HCT116 (cell line): ENCODE results near the gene CLIC5. TPM values are rescaled to one million over a fixed set of nuclear protein-coding genes. Genes with fewer than 3 reads are reported as not detected.

Experiments
- ATAC-seq: fragments of 200-7000 bp; cut with Tn5 transposase; 2 replicates; pipeline ENCODE4 v1.9.1; 2020; ENCODE audit warnings: mild to moderate bottlenecking, moderate library complexity
- BruUV-seq: library from RNA; stranded (reverse); fragments of 400-500 nt; replicated peaks from 2 replicates; lab custom pipeline; 2021; lab: Mats Ljungman, UMichigan
- CTCF ChIA-PET: fragments of 300-600 bp; sonication (Branson Sonifier 250); formaldehyde crosslinking; loops from one replicate; lab custom pipeline; 2021; ENCODE audit warnings: antibody characterized with exemption; lab: Charles Lee
- POLR2A ChIA-PET: fragments of 300-600, 350-600 bp; sonication (Branson Sonifier 250); formaldehyde crosslinking; loops from one replicate; lab custom pipeline; 2021; ENCODE audit warnings: antibody characterized with exemption; lab: Charles Lee
- RAD21 ChIA-PET, 2 experiments: fragments of 300-600 bp; sonication (Branson Sonifier 250); formaldehyde crosslinking; loops; one replicate each; lab custom pipeline; 2023; ENCODE audit warnings: low total read pairs in 2 of 2; ENCODE audit not compliant: uncharacterized antibody in 2 of 2, unreplicated experiment in 2 of 2, low non-redundant PET in 1 of 2; lab: Charles Lee
- DNase-seq: peaks from one replicate; pipeline ENCODE4 v3.0.0-alpha.2; 2010; ENCODE audit warnings: low read depth, low spot score
- H2AFZ ChIP-seq: fragments of 200-600 bp; shearing (Covaris generic), sonication (generic); 2 replicates; pipeline ENCODE4 v1.6.1; 2017; ENCODE audit warnings: low read depth, mixed run types, mixed read lengths, antibody characterized with exemption, low read length; ENCODE audit not compliant: poor library complexity, severe bottlenecking
- H3K27ac ChIP-seq: 2 replicates; pipeline ENCODE4 v1.5.1; 2012; ENCODE audit warnings: low read depth, low read length
- H3K27me3 ChIP-seq: fragments of 200-600 bp; sonication (generic); 2 replicates; pipeline ENCODE4 v1.6.1; 2016; ENCODE audit warnings: mixed run types, low read length, mixed read lengths; ENCODE audit not compliant: insufficient read depth
- H3K36me3 ChIP-seq, 2 experiments: fragments of 200-500 bp in 1 of 2; fragments of 200-600 bp in 1 of 2; sonication (Bioruptor generic) in 1 of 2; sonication (generic) in 1 of 2; 2 replicates each; pipeline versions ENCODE4 v1.5.1 to v1.6.1; 2014 to 2016; ENCODE audit warnings: low read length in 2 of 2, inconsistent platforms in 1 of 2, mixed read lengths in 1 of 2, mixed run types in 1 of 2; ENCODE audit not compliant: insufficient read depth in 2 of 2, control insufficient read depth in 1 of 2
- H3K4me1 ChIP-seq, 2 experiments: fragments of 200-600 bp in 1 of 2; sonication (generic) in 1 of 2; 2 replicates each; pipeline versions ENCODE4 v1.5.1 to v1.6.1; 2012 to 2017; ENCODE audit warnings: low read length in 2 of 2, inconsistent platforms in 1 of 2, mild to moderate bottlenecking in 1 of 2, mixed read lengths in 1 of 2, mixed run types in 1 of 2, moderate library complexity in 1 of 2; ENCODE audit not compliant: insufficient read depth in 2 of 2, control insufficient read depth in 1 of 2
- H3K4me2 ChIP-seq: fragments of 200-600 bp; sonication (generic); 2 replicates; pipeline ENCODE4 v1.6.1; 2017; ENCODE audit warnings: mixed run types, low read length, mixed read lengths
- H3K4me3 ChIP-seq, 2 experiments: fragments of 200-600 bp in 1 of 2; sonication (generic) in 1 of 2; replicated peaks in 1 of 2; 2 replicates each; pipeline ENCODE4 v1.5.1; 2011 to 2016; ENCODE audit warnings: low read length in 2 of 2, control low read depth in 1 of 2, low read depth in 1 of 2, mild to moderate bottlenecking in 1 of 2, mixed read lengths in 1 of 2, mixed run types in 1 of 2
- H3K79me2 ChIP-seq: fragments of 200-600 bp; sonication (generic); 2 replicates; pipeline ENCODE4 v1.6.1; 2017; ENCODE audit warnings: mild to moderate bottlenecking, mixed run types, low read length, moderate library complexity, mixed read lengths; ENCODE audit not compliant: insufficient read depth
- H3K9ac ChIP-seq: fragments of 200-600 bp; sonication (generic); 2 replicates; pipeline ENCODE4 v1.6.1; 2016; ENCODE audit warnings: low read length, mixed read lengths
- H3K9me2 ChIP-seq: fragments of 200-600 bp; sonication (generic), shearing (Covaris generic); 2 replicates; pipeline ENCODE4 v1.6.1; 2017; ENCODE audit warnings: mixed run types, mild to moderate bottlenecking, moderate library complexity; ENCODE audit not compliant: insufficient read depth
- H3K9me3 ChIP-seq, 2 experiments: fragments of 200-500 bp in 1 of 2; fragments of 200-600 bp in 1 of 2; sonication (Bioruptor generic) in 1 of 2; sonication (generic) in 1 of 2; 2 replicates each; pipeline ENCODE4 v1.6.1; 2014 to 2017; ENCODE audit warnings: low read length in 2 of 2, mixed read lengths in 2 of 2, inconsistent platforms in 1 of 2, low read depth in 1 of 2, mild to moderate bottlenecking in 1 of 2, mixed run types in 1 of 2, moderate library complexity in 1 of 2; ENCODE audit not compliant: control insufficient read depth in 1 of 2, insufficient read depth in 1 of 2
- H4K20me1 ChIP-seq: fragments of 200-600 bp; sonication (generic), shearing (Covaris generic); 2 replicates; pipeline ENCODE4 v1.6.1; 2017; ENCODE audit warnings: mixed run types, mild to moderate bottlenecking, moderate library complexity; ENCODE audit not compliant: insufficient read depth
- CBX3 ChIP-seq: IDR thresholded peaks from 2 replicates; pipeline ENCODE4 v1.6.1; 2012; ENCODE audit warnings: low read depth
- CEBPB ChIP-seq: IDR thresholded peaks from 2 replicates; pipeline ENCODE4 v1.6.1; 2012; ENCODE audit warnings: low read depth
- FOSL1 ChIP-seq: IDR thresholded peaks from 2 replicates; pipeline ENCODE4 v1.6.1; 2012; ENCODE audit warnings: low read depth
- JUND ChIP-seq: IDR thresholded peaks from 2 replicates; pipeline ENCODE4 v1.6.1; 2012
- POLR2AphosphoS5 ChIP-seq: IDR thresholded peaks from 2 replicates; pipeline ENCODE4 v1.6.1; 2011; ENCODE audit warnings: mild to moderate bottlenecking, low read depth, low read length, moderate library complexity
- SIN3A ChIP-seq: IDR thresholded peaks from 2 replicates; pipeline ENCODE4 v1.6.1; 2012; ENCODE audit warnings: low read depth
- ZNF274 ChIP-seq: fragments of 200-500 bp; sonication (Bioruptor generic); IDR thresholded peaks from 2 replicates; pipeline ENCODE4 v1.6.1; 2014; ENCODE audit warnings: mild to moderate bottlenecking, low read depth, low read length, inconsistent platforms
- intact Hi-C: fragments of 100-400 bp; cut with micrococcal nuclease; formaldehyde crosslinking; loops from 2 replicates; pipeline ENCODE4 v1.10.0; 2022
- total RNA-seq: library from RNA; stranded (reverse); gene quantifications from one replicate; pipeline ENCODE4 v1.2.1, GENCODE V29; 2021; ENCODE audit not compliant: unreplicated experiment
- TF ChIP-seq, protein P1 (sequence below), 3 experiments: fragments of 200-600 bp in 1 of 3; sonication (generic) in 1 of 3; IDR thresholded peaks in 2 of 3; conservative IDR thresholded peaks in 1 of 3; 2 replicates each; pipeline ENCODE4 v1.5.1; 2012 to 2017; ENCODE audit warnings: low read depth in 2 of 3, low read length in 2 of 3, antibody characterized with exemption in 1 of 3, borderline replicate concordance in 1 of 3, control low read depth in 1 of 3, mild to moderate bottlenecking in 1 of 3, mixed read lengths in 1 of 3, mixed run types in 1 of 3, moderate library complexity in 1 of 3; ENCODE audit not compliant: insufficient read depth in 1 of 3
- TF ChIP-seq, protein P2 (sequence below): IDR thresholded peaks from 2 replicates; pipeline ENCODE4 v1.6.1; 2011; ENCODE audit warnings: mild to moderate bottlenecking, low read length, moderate library complexity; ENCODE audit not compliant: insufficient replicate concordance; ENCODE audit errors: extremely low read depth

The CLIC5 gene
- total RNA-seq, 1 experiment from 2014 or later: 0.20 TPM

DNA sequence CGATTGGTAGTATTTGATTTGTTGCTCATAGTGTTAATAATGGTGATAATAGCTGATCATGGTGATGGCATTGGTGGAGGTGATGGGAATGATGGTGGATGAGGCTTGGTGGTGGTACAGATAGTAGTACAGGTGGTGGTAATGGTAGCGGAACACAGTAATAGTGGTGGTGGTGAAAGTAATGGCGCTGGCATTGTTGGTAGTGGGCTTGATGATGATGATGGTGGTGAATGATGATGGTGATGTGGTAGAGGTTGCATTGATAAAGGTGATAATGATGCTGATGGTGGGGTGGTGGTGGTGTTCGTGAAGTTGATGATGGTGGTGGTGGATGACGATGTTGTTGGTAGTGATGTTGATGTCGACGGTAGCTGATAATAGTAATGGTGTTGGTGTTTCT is 24.6 kb upstream of the CLIC5 start:
- RAD21 ChIA-PET: no interaction called here
- Histone ChIP-seq H3K79me2 (no peaks in the 10 kb centered on the region), H3K4me2 (no peak overlapping the region), H4K20me1 (no peaks in the 10 kb centered on the region), H3K27me3 (no peaks in the 10 kb centered on the region), H3K9ac (no peak overlapping the region), H3K27ac (no peak overlapping the region), H3K36me3 (no peaks in the 10 kb centered on the region), H3K4me3 (no peak overlapping the region), H3K4me1 (peaks cover 5 to 9% of the 10 kb centered on the region in 2 experiments), H2AFZ (no peak overlapping the region), H3K9me3 (no peaks in the 10 kb centered on the region), H3K9me2 (no peaks in the 10 kb centered on the region)
- intact Hi-C loops: no loop called here
- TF ChIP-seq FOSL1 (no peak), CEBPB (no peak)
- no peak for DNase-seq
- BruUV-seq: no TSS peak
- POLR2A ChIA-PET: no interaction called here
- no peak for ATAC-seq
- CTCF ChIA-PET: interaction anchor here (0.9 kb wide), 1 partner anchor 370 kb away, joined by 3 read pairs; no protein-coding TSS in a partner anchor

DNA sequence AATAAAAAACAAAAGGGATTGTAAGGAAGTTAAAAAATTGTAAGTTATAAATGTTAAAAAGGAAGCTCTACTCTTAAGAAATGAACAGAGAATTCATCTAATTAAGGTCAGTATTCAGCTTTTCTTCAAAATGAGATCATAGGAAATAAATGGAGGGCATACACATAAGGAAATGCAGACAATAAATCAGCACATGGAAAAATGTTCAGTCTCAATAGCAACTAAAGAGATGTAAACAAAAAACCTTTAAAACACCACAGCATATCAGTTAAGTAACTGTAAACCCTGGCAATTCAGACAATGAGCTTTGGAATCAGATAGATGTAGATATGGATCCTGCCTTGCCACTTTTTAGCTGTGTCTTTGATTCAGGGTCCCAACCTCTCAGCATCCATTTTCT is 24.0 kb upstream of the CLIC5 start:
- Histone ChIP-seq H3K4me2 (no peak overlapping the region), H3K9me2 (no peaks in the 10 kb centered on the region), H3K4me3 (no peak overlapping the region), H3K9me3 (no peaks in the 10 kb centered on the region), H3K9ac (no peak overlapping the region), H3K27ac (no peak overlapping the region), H4K20me1 (no peaks in the 10 kb centered on the region), H3K4me1 (peaks cover 0 to 3% of the 10 kb centered on the region in 2 experiments; a peak in 2 of 4 replicates), H3K36me3 (no peaks in the 10 kb centered on the region), H2AFZ (no peak overlapping the region), H3K27me3 (no peaks in the 10 kb centered on the region), H3K79me2 (no peaks in the 10 kb centered on the region)
- ChIA-PET RAD21 (no interaction called here), CTCF (no interaction called here), POLR2A (no interaction called here)
- intact Hi-C loops: no loop called here
- TF ChIP-seq JUND (no peak), CBX3 (no peak), POLR2AphosphoS5 (no peak), FOSL1 (no peak), ZNF274 (no peak), SIN3A (no peak)
- TF ChIP-seq, protein P1, sequence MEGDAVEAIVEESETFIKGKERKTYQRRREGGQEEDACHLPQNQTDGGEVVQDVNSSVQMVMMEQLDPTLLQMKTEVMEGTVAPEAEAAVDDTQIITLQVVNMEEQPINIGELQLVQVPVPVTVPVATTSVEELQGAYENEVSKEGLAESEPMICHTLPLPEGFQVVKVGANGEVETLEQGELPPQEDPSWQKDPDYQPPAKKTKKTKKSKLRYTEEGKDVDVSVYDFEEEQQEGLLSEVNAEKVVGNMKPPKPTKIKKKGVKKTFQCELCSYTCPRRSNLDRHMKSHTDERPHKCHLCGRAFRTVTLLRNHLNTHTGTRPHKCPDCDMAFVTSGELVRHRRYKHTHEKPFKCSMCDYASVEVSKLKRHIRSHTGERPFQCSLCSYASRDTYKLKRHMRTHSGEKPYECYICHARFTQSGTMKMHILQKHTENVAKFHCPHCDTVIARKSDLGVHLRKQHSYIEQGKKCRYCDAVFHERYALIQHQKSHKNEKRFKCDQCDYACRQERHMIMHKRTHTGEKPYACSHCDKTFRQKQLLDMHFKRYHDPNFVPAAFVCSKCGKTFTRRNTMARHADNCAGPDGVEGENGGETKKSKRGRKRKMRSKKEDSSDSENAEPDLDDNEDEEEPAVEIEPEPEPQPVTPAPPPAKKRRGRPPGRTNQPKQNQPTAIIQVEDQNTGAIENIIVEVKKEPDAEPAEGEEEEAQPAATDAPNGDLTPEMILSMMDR (IDR thresholded peaks at IDR 0.05 in 2 of 3, conservative IDR thresholded peaks at IDR 0.05 in 1 of 3; ENCODE audit: borderline replicate concordance in 1 of 3, insufficient read depth in 1 of 3, low read depth in 2 of 3, low read length in 2 of 3): no peak
- TF ChIP-seq, protein P2, sequence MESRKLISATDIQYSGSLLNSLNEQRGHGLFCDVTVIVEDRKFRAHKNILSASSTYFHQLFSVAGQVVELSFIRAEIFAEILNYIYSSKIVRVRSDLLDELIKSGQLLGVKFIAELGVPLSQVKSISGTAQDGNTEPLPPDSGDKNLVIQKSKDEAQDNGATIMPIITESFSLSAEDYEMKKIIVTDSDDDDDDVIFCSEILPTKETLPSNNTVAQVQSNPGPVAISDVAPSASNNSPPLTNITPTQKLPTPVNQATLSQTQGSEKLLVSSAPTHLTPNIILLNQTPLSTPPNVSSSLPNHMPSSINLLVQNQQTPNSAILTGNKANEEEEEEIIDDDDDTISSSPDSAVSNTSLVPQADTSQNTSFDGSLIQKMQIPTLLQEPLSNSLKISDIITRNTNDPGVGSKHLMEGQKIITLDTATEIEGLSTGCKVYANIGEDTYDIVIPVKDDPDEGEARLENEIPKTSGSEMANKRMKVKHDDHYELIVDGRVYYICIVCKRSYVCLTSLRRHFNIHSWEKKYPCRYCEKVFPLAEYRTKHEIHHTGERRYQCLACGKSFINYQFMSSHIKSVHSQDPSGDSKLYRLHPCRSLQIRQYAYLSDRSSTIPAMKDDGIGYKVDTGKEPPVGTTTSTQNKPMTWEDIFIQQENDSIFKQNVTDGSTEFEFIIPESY: no peak
- ATAC-seq (no peak), DNase-seq (no peak)
- BruUV-seq: no TSS peak
